Hepatocyte (in vitro differentiated cells): ENCODE results near the gene KLRF2.
"Not testable (repeated sequence)": the region's sequence is repeated elsewhere in the genome, so short reads cannot be mapped to it uniquely, and the experiment has no call there.

Experiments
- CTCF ChIP-seq: fragments of 200-600 bp; sonication (generic); IDR thresholded peaks from 2 replicates; pipeline ENCODE4 v1.5.1; 2016; ENCODE audit warnings: antibody characterized with exemption, mild to moderate bottlenecking; ENCODE audit not compliant: poor library complexity
- EZH2 ChIP-seq: fragments of 200-600 bp; sonication (generic); IDR thresholded peaks from 2 replicates; pipeline ENCODE4 v1.6.1; 2016; ENCODE audit warnings: antibody characterized with exemption, mild to moderate bottlenecking, borderline replicate concordance
- EZH2phosphoT487 ChIP-seq: fragments of 200-600 bp; sonication (generic); IDR thresholded peaks from one replicate; pipeline ENCODE4 v1.6.1; 2018; ENCODE audit warnings: antibody characterized with exemption, mild to moderate bottlenecking, low read depth, moderate library complexity; ENCODE audit not compliant: unreplicated experiment, severe bottlenecking

- TF ChIP-seq CTCF, EZH2, EZH2phosphoT487: not testable (repeated sequence)
These were observed 5.2 kb upstream of the KLRF2 start for GRCh38 chr12:9876120-9876519.
